Thyroid gland (tissue), 4 donors: Measurements from ENCODE around the gene SLCO3A1.

Experiments used
- POLR2A ChIP-seq, 2 donors: fragments of 450-650 bp; IDR thresholded peaks; one replicate each; pipeline ENCODE4 v1.6.1; 2017; ENCODE audit warnings: antibody characterized with exemption in 2 of 2, mild to moderate bottlenecking in 2 of 2, moderate library complexity in 1 of 2
- TF ChIP-seq, protein P1 (sequence below), 6 experiments: fragments of 200-600 bp in 3 of 6; fragments of 450-650 bp in 3 of 6; sonication (generic) in 3 of 6; IDR thresholded peaks; one replicate each; pipeline ENCODE4 v1.5.1; 2016 to 2019; ENCODE audit warnings: antibody characterized with exemption in 6 of 6, mild to moderate bottlenecking in 2 of 6, inconsistent platforms in 1 of 6, moderate library complexity in 1 of 6

DNA sequence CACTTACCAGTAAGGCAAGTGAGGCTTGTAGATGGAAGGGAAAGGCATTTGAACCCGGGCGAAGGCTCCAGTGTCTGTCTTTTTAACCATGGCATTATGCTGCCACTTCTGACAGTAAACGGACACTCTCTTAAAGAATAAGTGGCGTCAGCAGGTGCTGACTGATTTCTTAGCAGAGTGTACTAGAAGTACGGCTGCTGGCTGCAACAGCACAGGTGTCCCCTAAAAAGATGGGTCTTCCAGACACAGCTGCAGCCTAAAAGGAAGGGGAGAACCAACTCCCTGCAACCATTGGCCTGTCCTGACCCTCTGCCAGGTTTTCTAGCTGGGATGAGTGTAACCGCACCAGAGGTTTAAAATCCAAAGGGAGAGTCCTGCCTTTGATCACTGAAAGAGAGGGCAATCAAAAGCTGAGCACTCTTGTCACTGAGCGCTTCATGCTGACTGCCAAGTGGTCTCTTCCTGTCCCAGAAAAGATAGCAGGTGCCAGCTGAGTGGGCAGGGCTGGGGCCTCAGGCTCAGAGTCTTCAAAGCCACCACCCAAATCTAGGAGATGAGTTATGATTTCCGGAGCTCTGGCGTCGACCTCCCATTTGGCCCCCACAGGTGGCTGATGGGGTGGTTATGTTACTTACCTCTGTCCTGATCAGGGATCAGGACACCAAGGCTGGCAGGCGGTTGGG, 255.8 kb downstream of the SLCO3A1 start:
- no peak for TF ChIP-seq POLR2A (IDR thresholded peaks at IDR 0.05)
- TF ChIP-seq, protein P1, sequence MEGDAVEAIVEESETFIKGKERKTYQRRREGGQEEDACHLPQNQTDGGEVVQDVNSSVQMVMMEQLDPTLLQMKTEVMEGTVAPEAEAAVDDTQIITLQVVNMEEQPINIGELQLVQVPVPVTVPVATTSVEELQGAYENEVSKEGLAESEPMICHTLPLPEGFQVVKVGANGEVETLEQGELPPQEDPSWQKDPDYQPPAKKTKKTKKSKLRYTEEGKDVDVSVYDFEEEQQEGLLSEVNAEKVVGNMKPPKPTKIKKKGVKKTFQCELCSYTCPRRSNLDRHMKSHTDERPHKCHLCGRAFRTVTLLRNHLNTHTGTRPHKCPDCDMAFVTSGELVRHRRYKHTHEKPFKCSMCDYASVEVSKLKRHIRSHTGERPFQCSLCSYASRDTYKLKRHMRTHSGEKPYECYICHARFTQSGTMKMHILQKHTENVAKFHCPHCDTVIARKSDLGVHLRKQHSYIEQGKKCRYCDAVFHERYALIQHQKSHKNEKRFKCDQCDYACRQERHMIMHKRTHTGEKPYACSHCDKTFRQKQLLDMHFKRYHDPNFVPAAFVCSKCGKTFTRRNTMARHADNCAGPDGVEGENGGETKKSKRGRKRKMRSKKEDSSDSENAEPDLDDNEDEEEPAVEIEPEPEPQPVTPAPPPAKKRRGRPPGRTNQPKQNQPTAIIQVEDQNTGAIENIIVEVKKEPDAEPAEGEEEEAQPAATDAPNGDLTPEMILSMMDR (IDR thresholded peaks at IDR 0.05), result no peak
